GM21825 (cell line): ENCODE measurements around the gene C10orf105.

Experiments used
- ATAC-seq: cut with Tn5 transposase; IDR thresholded peaks from one replicate; pipeline ENCODE4 v1.9.1; 2021; ENCODE audit warnings: mild to moderate bottlenecking, moderate library complexity; ENCODE audit not compliant: unreplicated experiment

Gene C10orf105

DNA sequence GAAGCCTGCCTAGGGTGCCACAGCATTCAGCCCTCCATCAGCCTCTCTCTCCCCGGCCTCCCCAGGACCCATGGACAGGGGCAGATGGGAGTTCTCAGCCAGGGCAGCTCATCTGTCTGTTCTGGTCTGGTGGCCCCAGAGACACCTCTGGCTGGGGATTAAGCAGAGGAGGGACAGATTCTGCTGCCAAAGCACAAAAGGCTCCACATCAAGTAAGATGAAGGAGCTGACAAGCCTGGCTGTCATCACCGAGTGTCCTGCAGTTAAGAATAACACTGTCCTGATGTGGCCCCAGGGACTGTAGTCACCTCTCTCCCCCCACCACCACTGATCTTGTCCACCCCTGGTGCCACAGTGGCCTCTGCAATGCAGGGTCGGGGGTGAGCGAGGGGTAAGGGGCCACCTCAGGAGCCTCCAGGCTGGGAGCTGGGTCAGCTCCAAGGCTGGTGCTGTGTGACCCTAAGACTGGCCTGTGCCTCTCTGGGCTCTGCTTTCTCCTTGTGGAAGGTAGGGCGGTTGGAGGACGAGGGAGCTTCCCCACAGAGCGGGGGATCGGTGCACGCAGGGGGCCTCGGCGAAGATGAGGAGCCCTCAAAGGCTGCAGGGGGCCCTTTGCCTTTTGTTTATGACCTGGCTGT is 18.7 kb downstream of the C10orf105 start:
- no peak for ATAC-seq

DNA sequence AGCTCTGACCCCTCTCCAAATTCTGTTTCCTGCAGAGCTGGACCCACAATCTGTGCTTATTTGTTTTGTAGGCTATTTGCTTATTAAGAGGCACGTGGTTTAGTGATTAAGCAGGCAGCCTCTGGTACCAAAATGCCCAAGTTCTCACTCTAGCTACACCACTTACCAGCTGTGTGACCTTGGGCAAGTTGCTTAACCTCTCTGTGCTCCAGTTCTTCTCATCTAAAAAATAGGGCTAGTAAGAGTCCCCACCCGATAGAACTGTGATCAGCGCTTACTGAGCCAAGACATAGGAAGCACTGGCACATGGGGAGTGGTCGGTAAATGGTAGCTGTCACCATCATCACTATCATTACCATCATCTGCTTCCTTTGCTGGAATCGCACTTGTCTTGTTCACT is 20.8 kb downstream of the C10orf105 start:
- no peak for ATAC-seq

DNA sequence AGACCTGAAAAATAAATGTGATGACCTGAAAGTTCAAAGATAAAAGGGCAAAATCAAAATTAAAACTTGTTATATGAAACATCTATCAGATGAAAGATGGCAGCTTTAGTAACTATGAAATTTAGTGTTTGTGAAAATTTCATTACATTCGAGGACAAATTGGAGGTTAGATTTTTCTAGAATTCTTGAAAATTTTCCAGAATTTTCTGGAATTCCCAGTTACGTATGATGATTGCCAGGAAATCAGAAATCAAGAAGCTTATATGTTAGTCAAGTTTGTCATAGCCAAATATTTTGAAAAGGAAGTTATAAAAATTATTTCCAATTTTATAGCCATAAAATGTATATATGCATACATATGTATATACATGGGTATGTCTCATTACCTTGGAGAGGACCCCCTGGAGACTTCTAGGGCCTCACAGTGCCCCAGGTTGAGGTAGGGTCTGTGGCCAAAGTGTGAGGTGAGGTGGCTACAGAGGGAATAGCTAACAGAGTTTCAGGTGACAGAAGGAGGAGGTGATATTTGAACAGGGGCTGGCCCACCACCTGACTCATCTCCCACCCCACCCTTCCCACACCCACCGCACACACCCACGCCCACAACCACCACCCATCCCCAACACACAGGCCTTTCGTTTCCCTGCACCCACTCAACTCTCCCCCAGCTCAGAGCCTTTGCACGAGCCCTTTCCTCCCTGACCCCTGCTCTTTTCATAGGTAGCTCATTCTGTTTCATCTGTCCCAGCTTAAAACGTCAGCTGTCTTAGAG is 21.5 kb downstream of the C10orf105 start:
- no peak for ATAC-seq

- no peak for ATAC-seq
Observed at GRCh38 chr10:71696628-71697326, 22.8 kb downstream of the C10orf105 start.

- no peak for ATAC-seq
Observed at GRCh38 chr10:71695502-71696476, 23.8 kb downstream of the C10orf105 start.

DNA sequence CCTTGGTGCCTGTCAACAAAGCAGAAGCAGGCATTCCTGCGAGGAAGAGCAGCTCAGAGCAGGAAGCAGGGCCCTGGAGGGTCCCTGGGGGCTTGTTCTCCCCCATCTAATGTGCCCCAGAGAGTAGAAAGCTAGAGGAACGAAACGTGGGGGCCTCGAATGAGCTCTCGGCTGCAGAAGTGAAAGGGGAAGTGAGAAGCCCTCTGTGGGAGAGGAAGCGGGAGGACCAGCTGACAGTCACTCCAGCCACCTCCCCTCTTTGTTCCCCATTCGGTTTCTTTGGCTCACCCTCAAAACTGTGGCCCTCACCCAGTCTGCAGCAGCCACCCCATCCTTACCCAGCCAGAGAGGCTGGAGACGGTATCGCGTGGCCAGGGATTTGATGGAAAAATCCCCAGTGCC is 25.0 kb downstream of the C10orf105 start:
- peak; percentile 82 for ATAC-seq

DNA sequence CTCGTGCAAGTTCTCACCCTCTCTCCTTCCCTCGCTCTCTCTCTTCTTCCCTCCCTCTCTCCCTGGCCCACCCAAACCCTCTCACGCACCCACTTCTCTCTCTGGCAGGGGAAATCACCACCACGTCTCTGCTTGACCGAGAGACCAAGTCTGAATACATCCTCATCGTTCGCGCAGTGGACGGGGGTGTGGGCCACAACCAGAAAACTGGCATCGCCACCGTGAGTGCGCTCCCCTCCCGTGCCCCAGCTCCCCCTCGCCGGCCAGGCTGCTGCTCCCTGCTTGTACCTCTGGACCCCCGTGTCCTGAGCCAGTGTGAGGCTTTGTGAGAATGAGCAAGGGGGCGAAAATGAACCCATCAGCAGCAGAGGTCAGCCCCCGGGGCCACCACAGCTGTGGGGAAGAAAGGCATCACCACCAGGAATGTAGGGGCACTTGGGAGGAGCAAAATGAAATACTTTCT is 25.5 kb downstream of the C10orf105 start:
- peak; percentile 16 for ATAC-seq

GRCh38 chr10:71693377-71693776 is 26.2 kb downstream of the C10orf105 start:
- ATAC-seq = no peak

GRCh38 chr10:71692598-71693306 is 26.8 kb downstream of the C10orf105 start:
- no peak for ATAC-seq

GRCh38 chr10:71691405-71691804 is 28.2 kb downstream of the C10orf105 start:
- no peak for ATAC-seq

- no peak for ATAC-seq
Observed at GRCh38 chr10:71690094-71690720, 29.4 kb downstream of the C10orf105 start.

- ATAC-seq = no peak
Observed at GRCh38 chr10:71688256-71688655, 31.3 kb downstream of the C10orf105 start.

DNA sequence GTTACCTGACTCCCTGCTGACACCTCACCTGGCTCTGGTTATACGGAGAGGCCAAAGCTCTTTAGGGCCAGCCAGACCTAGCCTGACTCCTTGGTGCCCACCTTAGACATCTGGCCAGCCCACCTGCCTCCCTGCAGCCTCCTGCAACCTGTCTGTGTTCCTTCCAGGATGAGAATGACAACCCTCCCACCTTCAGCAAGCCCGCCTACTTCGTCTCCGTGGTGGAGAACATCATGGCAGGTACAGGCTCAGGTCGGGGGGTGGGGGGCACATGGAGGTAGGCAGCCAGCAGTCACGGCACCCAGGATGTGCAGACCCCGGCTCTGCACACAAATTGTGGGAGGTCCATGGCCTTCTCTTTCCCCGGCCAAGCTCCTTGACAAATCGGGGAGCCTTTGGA is 32.1 kb downstream of the C10orf105 start:
- no peak for ATAC-seq

- ATAC-seq = no peak
Observed at GRCh38 chr10:71687077-71687476, 32.5 kb downstream of the C10orf105 start.

- ATAC-seq = no peak
Observed at GRCh38 chr10:71685554-71686232, 33.9 kb downstream of the C10orf105 start.

- ATAC-seq = no peak
Observed at GRCh38 chr10:71684356-71685173, 35.0 kb downstream of the C10orf105 start.

DNA sequence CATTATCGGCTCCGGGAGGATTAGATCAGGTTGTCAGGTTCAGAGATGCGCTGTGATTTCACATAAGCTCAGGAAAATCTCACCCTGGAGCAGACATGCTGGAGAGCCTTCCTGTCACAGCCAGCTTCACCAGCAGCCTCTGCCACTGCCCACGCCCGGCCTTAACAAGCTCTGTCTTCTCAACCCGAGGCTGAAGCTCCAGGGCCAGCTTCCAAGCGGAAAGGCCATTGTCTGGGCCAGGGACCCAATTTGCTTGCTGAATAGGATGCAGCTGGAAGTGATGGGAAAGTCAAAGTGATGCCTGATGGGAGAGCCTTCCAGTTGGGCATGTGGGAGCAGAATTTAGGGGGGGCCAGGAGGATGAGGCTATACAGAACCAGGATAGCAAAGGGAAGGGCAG is 36.3 kb downstream of the C10orf105 start:
- no peak for ATAC-seq

GRCh38 chr10:71681977-71682376 is 37.6 kb downstream of the C10orf105 start:
- ATAC-seq = no peak
